SK-N-MC (cell line): ENCODE results near the gene RARS1.

Experiments used
- EZH2 ChIP-seq: fragments of 200-600 bp; sonication (generic); IDR thresholded peaks from one replicate; pipeline ENCODE4 v1.6.1; 2017; ENCODE audit warnings: antibody characterized with exemption
- POLR2AphosphoS5 ChIP-seq: IDR thresholded peaks from 2 replicates; pipeline ENCODE4 v1.6.1; 2012; ENCODE audit warnings: mild to moderate bottlenecking, low read depth, low read length, borderline replicate concordance

- TF ChIP-seq EZH2 (no peak), POLR2AphosphoS5 (no peak)
Observed at GRCh38 chr5:168471785-168472184, 14.5 kb upstream of the RARS1 start.
